Stimulated activated CD4-positive, alpha-beta T cell treated with anti-CD3 and anti-CD28 coated beads, Interleukin-2, amount 100 ng/mL, for 24 hours (primary cell): ENCODE measurements around the gene CTXND2.
"Not testable (repeated sequence)": the region's sequence is repeated elsewhere in the genome, so short reads cannot be mapped to it uniquely, and the experiment has no call there.

Source experiments
- DNase-seq, 2 donors: peaks; one replicate each; pipeline ENCODE4 v3.0.0-alpha.2; 2020

Gene CTXND2

GRCh38 chr1:150893336-150893913 is 6.5 kb downstream of the CTXND2 start:
- DNase-seq = no peak

- DNase-seq = no peak
These were observed 8.7 kb downstream of the CTXND2 start for GRCh38 chr1:150895618-150896017.

- DNase-seq = not testable (repeated sequence)
These were observed 12.9 kb downstream of the CTXND2 start for GRCh38 chr1:150899795-150900194.

GRCh38 chr1:150902346-150902745 is 15.4 kb downstream of the CTXND2 start:
- no peak for DNase-seq

GRCh38 chr1:150902751-150903150 is 15.8 kb downstream of the CTXND2 start:
- no peak for DNase-seq

GRCh38 chr1:150905301-150905700 is 18.4 kb downstream of the CTXND2 start:
- no peak for DNase-seq

- no peak for DNase-seq
These were observed 19.4 kb downstream of the CTXND2 start for GRCh38 chr1:150906329-150906728.

GRCh38 chr1:150906813-150907212 is 19.9 kb downstream of the CTXND2 start:
- no peak for DNase-seq

GRCh38 chr1:150909585-150910180 is 22.7 kb downstream of the CTXND2 start:
- no peak for DNase-seq

- DNase-seq = no peak
These were observed 25.7 kb downstream of the CTXND2 start for GRCh38 chr1:150912623-150913022.

- no peak for DNase-seq
These were observed 30.5 kb downstream of the CTXND2 start for GRCh38 chr1:150917387-150917786.

GRCh38 chr1:150922519-150922975 is 35.6 kb downstream of the CTXND2 start:
- DNase-seq = peak; percentile 77 to 85

- peak in 1 of 2 donors; percentile 4 for DNase-seq
These were observed 38.1 kb downstream of the CTXND2 start for GRCh38 chr1:150925080-150925479.

- DNase-seq = peak; percentile 92 to 94
These were observed 39.3 kb downstream of the CTXND2 start, which contains the start of gene SETDB1 for GRCh38 chr1:150926097-150926741. Gene SETDB1, plus strand, starts transcription at chr1:150926363. Its CDS starts 1,352 bp downstream, at chr1:150927715.

- DNase-seq = no peak
These were observed 40.7 kb downstream of the CTXND2 start for GRCh38 chr1:150927624-150928023.

GRCh38 chr1:150928286-150928685 is 41.4 kb downstream of the CTXND2 start:
- no peak for DNase-seq

- DNase-seq = not testable (repeated sequence)
These were observed 41.8 kb downstream of the CTXND2 start for GRCh38 chr1:150928775-150929174.

GRCh38 chr1:150931773-150932172 is 44.8 kb downstream of the CTXND2 start:
- no peak for DNase-seq

GRCh38 chr1:150944856-150945255 is 57.9 kb downstream of the CTXND2 start:
- DNase-seq = no peak

- no peak for DNase-seq
These were observed 67.8 kb downstream of the CTXND2 start for GRCh38 chr1:150954708-150955107.

- DNase-seq = no peak
These were observed 68.3 kb downstream of the CTXND2 start for GRCh38 chr1:150955280-150955679.

- DNase-seq = no peak
These were observed 70.7 kb downstream of the CTXND2 start for GRCh38 chr1:150957666-150958065.

- DNase-seq = no peak
These were observed 73.7 kb downstream of the CTXND2 start for GRCh38 chr1:150960646-150961045.

GRCh38 chr1:150961756-150962155 is 74.8 kb downstream of the CTXND2 start:
- no peak for DNase-seq
